ENCODE results near the gene SEZ6.

The SEZ6 gene

GRCh38 chr17:28977659-28978355, 28.0 kb downstream of the SEZ6 start:
- no peak overlapping the region for H3K27ac Mint-ChIP-seq
- H3K4me1 Mint-ChIP-seq: peaks cover 10% of the 10 kb centered on the region
- no peaks in the 10 kb centered on the region for H3K36me3 Mint-ChIP-seq
- H3K4me3 Mint-ChIP-seq: no peak overlapping the region
- H3K27me3 Mint-ChIP-seq: no peaks in the 10 kb centered on the region
- no peaks in the 10 kb centered on the region for H3K9me3 Mint-ChIP-seq

- no peaks in the 10 kb centered on the region for H3K27me3 Mint-ChIP-seq
- no peak overlapping the region for H3K27ac Mint-ChIP-seq
- no peaks in the 10 kb centered on the region for H3K9me3 Mint-ChIP-seq
- H3K4me1 Mint-ChIP-seq: no peaks in the 10 kb centered on the region
- H3K36me3 Mint-ChIP-seq: no peaks in the 10 kb centered on the region
- H3K4me3 Mint-ChIP-seq: no peak overlapping the region
Observed at GRCh38 chr17:28975646-28976045, 30.2 kb downstream of the SEZ6 start.

GRCh38 chr17:28975031-28975430, 30.8 kb downstream of the SEZ6 start:
- no peaks in the 10 kb centered on the region for H3K36me3 Mint-ChIP-seq
- no peak overlapping the region for H3K27ac Mint-ChIP-seq
- H3K27me3 Mint-ChIP-seq: no peaks in the 10 kb centered on the region
- H3K9me3 Mint-ChIP-seq: no peaks in the 10 kb centered on the region
- no peak overlapping the region for H3K4me3 Mint-ChIP-seq
- H3K4me1 Mint-ChIP-seq: no peaks in the 10 kb centered on the region

- no peak overlapping the region for H3K4me3 Mint-ChIP-seq
- H3K9me3 Mint-ChIP-seq: no peaks in the 10 kb centered on the region
- H3K27ac Mint-ChIP-seq: no peak overlapping the region
- no peaks in the 10 kb centered on the region for H3K4me1 Mint-ChIP-seq
- no peaks in the 10 kb centered on the region for H3K27me3 Mint-ChIP-seq
- H3K36me3 Mint-ChIP-seq: no peaks in the 10 kb centered on the region
Observed at GRCh38 chr17:28974451-28974850, 31.4 kb downstream of the SEZ6 start.

DNA sequence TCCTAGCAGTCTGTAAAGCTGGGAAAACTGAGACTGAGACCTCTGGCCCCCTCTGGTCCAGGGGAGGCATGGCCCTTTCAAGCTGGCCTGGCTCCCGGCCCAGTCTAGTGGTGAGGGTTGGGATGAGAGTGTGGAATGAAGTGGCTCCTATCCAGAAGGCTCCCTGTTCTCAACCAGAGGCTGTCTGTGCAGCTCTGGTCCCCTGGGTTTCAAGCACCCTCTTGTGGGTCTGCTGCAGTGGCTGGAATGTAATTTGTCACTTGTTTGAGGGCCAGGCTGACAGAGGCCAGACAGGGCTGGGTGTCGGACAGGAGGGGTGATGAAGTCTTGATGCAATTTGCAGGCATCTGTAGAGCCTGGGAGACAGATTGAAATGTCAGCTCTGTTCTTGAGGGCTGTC, 32.4 kb downstream of the SEZ6 start:
- no peak overlapping the region for H3K4me3 Mint-ChIP-seq

GRCh38 chr17:28972437-28972836, 33.4 kb downstream of the SEZ6 start:
- H3K4me3 Mint-ChIP-seq: no peak overlapping the region
- H3K36me3 Mint-ChIP-seq: no peaks in the 10 kb centered on the region
- no peak overlapping the region for H3K27ac Mint-ChIP-seq
- H3K9me3 Mint-ChIP-seq: no peaks in the 10 kb centered on the region
- H3K4me1 Mint-ChIP-seq: no peaks in the 10 kb centered on the region
- H3K27me3 Mint-ChIP-seq: no peaks in the 10 kb centered on the region

More for the DNA sequence above, 32.4 kb downstream of the SEZ6 start:
- H3K4me1 Mint-ChIP-seq: no peaks in the 10 kb centered on the region
- no peaks in the 10 kb centered on the region for H3K36me3 Mint-ChIP-seq
- no peaks in the 10 kb centered on the region for H3K9me3 Mint-ChIP-seq
- no peaks in the 10 kb centered on the region for H3K27me3 Mint-ChIP-seq
- H3K27ac Mint-ChIP-seq: no peak overlapping the region

GRCh38 chr17:28970879-28971278, 35.0 kb downstream of the SEZ6 start:
- Mint-ChIP-seq H3K4me3 (no peak overlapping the region), H3K4me1 (no peaks in the 10 kb centered on the region), H3K9me3 (no peaks in the 10 kb centered on the region), H3K36me3 (no peaks in the 10 kb centered on the region), H3K27me3 (no peaks in the 10 kb centered on the region), H3K27ac (no peak overlapping the region)

DNA sequence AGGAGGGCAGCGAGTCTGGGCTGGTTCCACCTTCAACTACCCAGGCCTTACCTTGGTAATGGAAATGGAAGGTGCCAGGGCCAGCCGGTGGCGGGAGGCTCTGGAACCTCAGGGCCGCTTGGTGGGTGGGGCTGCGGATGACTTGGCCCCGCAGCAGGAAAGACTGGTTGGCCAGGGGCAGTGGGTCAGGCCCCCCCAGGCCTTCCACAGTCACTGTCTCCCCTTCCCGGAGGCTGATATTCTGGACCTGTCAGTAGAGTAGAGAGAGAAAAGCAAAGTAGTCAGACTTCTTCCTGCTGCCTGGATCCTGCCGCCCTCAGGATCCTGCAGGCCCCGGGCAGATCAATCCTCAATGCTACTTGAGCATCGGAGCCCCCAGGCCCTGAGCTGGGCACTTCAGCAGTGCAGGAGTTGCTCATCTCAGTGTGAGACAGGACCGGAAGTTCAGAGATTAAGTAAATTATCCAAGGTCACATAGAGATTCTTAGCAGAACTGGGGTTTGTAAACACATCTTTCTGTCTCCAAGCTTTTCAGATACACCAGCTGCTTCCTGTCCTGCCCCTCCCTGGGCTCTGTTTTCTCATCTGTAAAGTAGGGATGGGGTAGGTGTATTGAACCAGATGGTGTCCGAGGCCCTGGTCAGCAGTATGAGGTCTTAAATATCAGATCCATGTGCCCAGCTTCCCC, 36.0 kb downstream of the SEZ6 start:
- Mint-ChIP-seq H3K36me3 (no peaks in the 10 kb centered on the region), H3K27me3 (no peaks in the 10 kb centered on the region), H3K4me3 (no peak overlapping the region), H3K4me1 (no peaks in the 10 kb centered on the region), H3K27ac (no peak overlapping the region), H3K9me3 (no peaks in the 10 kb centered on the region)

GRCh38 chr17:28968914-28969295, 36.9 kb downstream of the SEZ6 start:
- Mint-ChIP-seq H3K27ac (no peak overlapping the region), H3K9me3 (no peaks in the 10 kb centered on the region), H3K4me3 (no peak overlapping the region), H3K27me3 (no peaks in the 10 kb centered on the region), H3K4me1 (no peaks in the 10 kb centered on the region), H3K36me3 (no peaks in the 10 kb centered on the region)

- H3K4me1 Mint-ChIP-seq: no peaks in the 10 kb centered on the region
- no peaks in the 10 kb centered on the region for H3K9me3 Mint-ChIP-seq
- H3K27ac Mint-ChIP-seq: no peak overlapping the region
- H3K36me3 Mint-ChIP-seq: no peaks in the 10 kb centered on the region
- no peaks in the 10 kb centered on the region for H3K27me3 Mint-ChIP-seq
- H3K4me3 Mint-ChIP-seq: no peak overlapping the region
Observed at GRCh38 chr17:28968231-28968913, 37.5 kb downstream of the SEZ6 start.

- Mint-ChIP-seq H3K4me1 (no peaks in the 10 kb centered on the region), H3K4me3 (no peak overlapping the region), H3K27ac (no peak overlapping the region), H3K27me3 (peaks cover 2% of the 10 kb centered on the region), H3K36me3 (no peaks in the 10 kb centered on the region), H3K9me3 (no peaks in the 10 kb centered on the region)
Observed at GRCh38 chr17:28967221-28968135, 38.4 kb downstream of the SEZ6 start.

DNA sequence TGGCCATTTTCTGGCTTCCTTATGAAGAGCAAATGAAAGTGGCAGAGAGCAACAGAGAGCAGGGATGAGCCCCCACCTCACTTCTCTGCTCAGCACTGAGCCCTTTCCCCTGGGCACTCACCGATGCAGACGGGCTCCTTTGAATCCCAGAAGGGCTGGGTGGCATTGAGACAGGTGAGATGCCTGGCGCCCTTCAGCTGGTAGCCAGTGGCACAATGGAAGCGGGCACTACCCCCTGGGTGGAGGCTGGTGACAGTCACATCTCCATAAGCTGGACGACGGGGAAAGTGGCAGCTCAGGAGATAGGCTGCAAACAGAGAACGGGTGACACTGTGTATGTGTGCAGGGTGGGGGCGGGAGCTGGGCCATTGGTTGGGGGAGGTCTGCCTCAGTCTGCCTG, 42.0 kb downstream of the SEZ6 start:
- H3K4me1 Mint-ChIP-seq: no peaks in the 10 kb centered on the region
- no peak overlapping the region for H3K27ac Mint-ChIP-seq
- H3K4me3 Mint-ChIP-seq: no peak overlapping the region
- peaks cover 2% of the 10 kb centered on the region for H3K27me3 Mint-ChIP-seq
- no peaks in the 10 kb centered on the region for H3K36me3 Mint-ChIP-seq
- no peaks in the 10 kb centered on the region for H3K9me3 Mint-ChIP-seq

GRCh38 chr17:28963055-28963611, 42.7 kb downstream of the SEZ6 start:
- no peak overlapping the region for H3K27ac Mint-ChIP-seq
- no peaks in the 10 kb centered on the region for H3K4me1 Mint-ChIP-seq
- H3K4me3 Mint-ChIP-seq: no peak overlapping the region
- H3K27me3 Mint-ChIP-seq: peaks cover 2% of the 10 kb centered on the region
- no peaks in the 10 kb centered on the region for H3K36me3 Mint-ChIP-seq
- no peaks in the 10 kb centered on the region for H3K9me3 Mint-ChIP-seq

DNA sequence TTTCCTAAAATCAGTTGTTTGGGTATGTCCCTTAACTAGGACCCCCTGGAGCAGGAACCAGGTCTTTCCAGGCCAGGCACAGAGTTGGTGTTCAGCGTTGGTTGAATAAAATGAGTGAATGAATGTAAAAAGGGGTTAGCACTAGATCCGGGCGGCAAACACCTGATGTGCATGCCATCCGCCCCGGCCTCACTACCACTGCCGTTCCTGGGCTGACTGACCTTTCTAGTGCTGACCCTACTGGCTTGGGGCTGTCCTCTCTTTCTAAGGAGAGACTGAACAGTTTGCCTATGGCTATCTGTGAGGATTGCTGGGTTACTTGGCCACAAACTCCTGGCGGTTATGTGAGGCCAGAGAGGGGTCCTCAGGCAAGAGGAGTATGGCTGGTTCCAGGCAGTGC, 44.4 kb downstream of the SEZ6 start:
- peaks cover 2% of the 10 kb centered on the region for H3K27me3 Mint-ChIP-seq
- no peaks in the 10 kb centered on the region for H3K9me3 Mint-ChIP-seq
- no peak overlapping the region for H3K4me3 Mint-ChIP-seq
- no peaks in the 10 kb centered on the region for H3K36me3 Mint-ChIP-seq
- no peak overlapping the region for H3K27ac Mint-ChIP-seq
- no peaks in the 10 kb centered on the region for H3K4me1 Mint-ChIP-seq

All from activated naive CD4-positive, alpha-beta T cell treated with anti-CD3 and anti-CD28 coated beads, Interleukin-2, amount 50 U/mL, for 24 hours (primary cell).